NK-92 (cell line): ENCODE results near the gene BAG3.
"Not testable (repeated sequence)": the region's sequence is repeated elsewhere in the genome, so short reads cannot be mapped to it uniquely, and the experiment has no call there.

Source experiments
- DNase-seq: peaks from one replicate; lab custom pipeline; 2025; ENCODE audit not compliant: unreplicated experiment; lab: John Stamatoyannopoulos, UW

The BAG3 gene

GRCh38 chr10:119640384-119640783 is 10.8 kb upstream of the BAG3 start:
- DNase-seq = no peak

- DNase-seq = no peak
Measured at GRCh38 chr10:119640875-119641526, 10.2 kb upstream of the BAG3 start.

- no peak for DNase-seq
Measured at GRCh38 chr10:119642556-119643111, 8.5 kb upstream of the BAG3 start.

GRCh38 chr10:119643306-119644204 is 7.6 kb upstream of the BAG3 start:
- no peak for DNase-seq

- no peak for DNase-seq
Measured at GRCh38 chr10:119644205-119644814, 6.9 kb upstream of the BAG3 start.

GRCh38 chr10:119644994-119645393 is 6.2 kb upstream of the BAG3 start:
- no peak for DNase-seq

GRCh38 chr10:119650062-119650461 is 1.1 kb upstream of the BAG3 start:
- no peak for DNase-seq

GRCh38 chr10:119651514-119652360 is 557 bp downstream of the BAG3 start:
- no peak for DNase-seq

GRCh38 chr10:119652361-119652730 is 1.2 kb downstream of the BAG3 start:
- DNase-seq = no peak

- no peak for DNase-seq
Measured at GRCh38 chr10:119653209-119653608, 2.0 kb downstream of the BAG3 start.

GRCh38 chr10:119653916-119654315 is 2.7 kb downstream of the BAG3 start:
- no peak for DNase-seq

GRCh38 chr10:119654540-119654939 is 3.4 kb downstream of the BAG3 start:
- DNase-seq = no peak

GRCh38 chr10:119655566-119656001 is 4.4 kb downstream of the BAG3 start:
- no peak for DNase-seq

GRCh38 chr10:119656760-119657159 is 5.6 kb downstream of the BAG3 start:
- no peak for DNase-seq

GRCh38 chr10:119657725-119658124 is 6.5 kb downstream of the BAG3 start:
- no peak for DNase-seq

GRCh38 chr10:119658274-119658673 is 7.1 kb downstream of the BAG3 start:
- DNase-seq = no peak

GRCh38 chr10:119659951-119660350 is 8.8 kb downstream of the BAG3 start:
- no peak for DNase-seq

GRCh38 chr10:119662076-119662605 is 11.0 kb downstream of the BAG3 start:
- not testable (repeated sequence) for DNase-seq

- DNase-seq = no peak
Measured at GRCh38 chr10:119663866-119664698, 12.9 kb downstream of the BAG3 start.
